Measurements from ENCODE around the gene SCO1. TPM values are rescaled to one million over a fixed set of nuclear protein-coding genes. Genes with fewer than 3 reads are reported as not detected.

Gene SCO1
- total RNA-seq, 1 donor from 2014 or later: 29.8 TPM

DNA sequence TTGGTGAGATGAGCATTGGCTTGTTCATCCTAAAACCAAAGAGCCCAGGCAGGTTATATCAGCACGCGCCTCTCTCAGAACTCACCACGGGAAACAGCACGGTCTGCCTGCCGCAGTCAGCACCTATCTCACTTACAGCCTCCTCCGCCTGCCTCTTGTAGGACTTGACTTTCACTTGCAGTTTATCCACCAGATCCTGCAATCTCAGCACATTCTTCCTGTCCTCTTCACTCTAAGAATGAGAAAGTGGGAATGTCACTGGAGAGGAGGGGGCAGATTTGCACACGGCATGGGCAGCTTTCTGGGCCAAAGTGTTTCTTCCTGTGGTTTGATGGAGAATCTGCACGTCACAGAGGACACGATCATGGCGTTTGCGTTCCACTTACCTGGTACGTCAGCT lies 67.6 kb downstream of the SCO1 start:
- no peak for DNase-seq (ENCODE audit: low spot score in 2 of 2, unreplicated experiment in 2 of 2)
- Mint-ChIP-seq H3K27ac (no peak overlapping the region), H3K27me3 (ENCODE audit: low read depth) (no peaks in the 10 kb centered on the region), H3K4me1 (peaks cover 2% of the 10 kb centered on the region), H3K4me3 (no peak overlapping the region), H3K36me3 (peaks cover 12% of the 10 kb centered on the region), H3K9me3 (no peaks in the 10 kb centered on the region)
- TF ChIP-seq, protein P1, sequence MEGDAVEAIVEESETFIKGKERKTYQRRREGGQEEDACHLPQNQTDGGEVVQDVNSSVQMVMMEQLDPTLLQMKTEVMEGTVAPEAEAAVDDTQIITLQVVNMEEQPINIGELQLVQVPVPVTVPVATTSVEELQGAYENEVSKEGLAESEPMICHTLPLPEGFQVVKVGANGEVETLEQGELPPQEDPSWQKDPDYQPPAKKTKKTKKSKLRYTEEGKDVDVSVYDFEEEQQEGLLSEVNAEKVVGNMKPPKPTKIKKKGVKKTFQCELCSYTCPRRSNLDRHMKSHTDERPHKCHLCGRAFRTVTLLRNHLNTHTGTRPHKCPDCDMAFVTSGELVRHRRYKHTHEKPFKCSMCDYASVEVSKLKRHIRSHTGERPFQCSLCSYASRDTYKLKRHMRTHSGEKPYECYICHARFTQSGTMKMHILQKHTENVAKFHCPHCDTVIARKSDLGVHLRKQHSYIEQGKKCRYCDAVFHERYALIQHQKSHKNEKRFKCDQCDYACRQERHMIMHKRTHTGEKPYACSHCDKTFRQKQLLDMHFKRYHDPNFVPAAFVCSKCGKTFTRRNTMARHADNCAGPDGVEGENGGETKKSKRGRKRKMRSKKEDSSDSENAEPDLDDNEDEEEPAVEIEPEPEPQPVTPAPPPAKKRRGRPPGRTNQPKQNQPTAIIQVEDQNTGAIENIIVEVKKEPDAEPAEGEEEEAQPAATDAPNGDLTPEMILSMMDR (IDR thresholded peaks at IDR 0.05; ENCODE audit: unreplicated experiment): no peak

DNA sequence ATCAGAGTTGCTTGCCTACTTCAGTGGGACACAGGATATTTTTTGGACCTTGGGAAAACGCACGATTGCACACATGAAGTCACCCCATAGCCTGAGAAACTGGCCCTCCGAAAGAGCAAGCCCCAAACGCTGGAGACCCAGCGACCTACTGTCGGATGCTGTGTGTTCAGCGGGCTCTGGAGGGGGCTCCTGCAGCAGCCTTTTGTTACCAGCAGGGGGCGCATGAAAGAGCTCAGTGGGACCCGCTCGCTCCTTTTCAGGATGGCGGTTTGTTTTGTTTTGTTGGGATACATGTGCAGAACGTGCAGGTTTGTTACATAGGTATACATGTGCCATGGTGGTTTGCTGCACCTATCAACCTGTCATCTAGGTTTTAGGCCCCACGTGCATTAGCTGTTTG lies 68.6 kb downstream of the SCO1 start:
- Mint-ChIP-seq H3K27ac (no peak overlapping the region), H3K9me3 (no peaks in the 10 kb centered on the region), H3K27me3 (ENCODE audit: low read depth) (no peaks in the 10 kb centered on the region), H3K4me1 (peaks cover 2% of the 10 kb centered on the region), H3K36me3 (peaks cover 11% of the 10 kb centered on the region), H3K4me3 (no peak overlapping the region)
- DNase-seq (ENCODE audit: low spot score in 2 of 2, unreplicated experiment in 2 of 2): no peak
- TF ChIP-seq, protein P1 (IDR thresholded peaks at IDR 0.05; ENCODE audit: unreplicated experiment): peak; percentile 63

- Mint-ChIP-seq H3K4me3 (no peak overlapping the region), H3K4me1 (peaks cover 2% of the 10 kb centered on the region), H3K36me3 (peaks cover 11% of the 10 kb centered on the region), H3K27ac (no peak overlapping the region), H3K27me3 (ENCODE audit: low read depth) (no peaks in the 10 kb centered on the region), H3K9me3 (no peaks in the 10 kb centered on the region)
- TF ChIP-seq, protein P1 (IDR thresholded peaks at IDR 0.05; ENCODE audit: unreplicated experiment): no peak
- DNase-seq (ENCODE audit: low spot score in 2 of 2, unreplicated experiment in 2 of 2): no peak
These were observed 70.9 kb downstream of the SCO1 start for GRCh38 chr17:10626390-10626789.

GRCh38 chr17:10624969-10625368 lies 72.4 kb downstream of the SCO1 start:
- no peaks in the 10 kb centered on the region for H3K4me1 Mint-ChIP-seq
- TF ChIP-seq, protein P1 (IDR thresholded peaks at IDR 0.05; ENCODE audit: unreplicated experiment): no peak
- H3K4me3 Mint-ChIP-seq: no peak overlapping the region
- H3K9me3 Mint-ChIP-seq: no peaks in the 10 kb centered on the region
- no peaks in the 10 kb centered on the region for H3K27me3 Mint-ChIP-seq (ENCODE audit: low read depth)
- DNase-seq (ENCODE audit: low spot score in 2 of 2, unreplicated experiment in 2 of 2): no peak
- H3K36me3 Mint-ChIP-seq: peaks cover 7% of the 10 kb centered on the region
- H3K27ac Mint-ChIP-seq: no peak overlapping the region

GRCh38 chr17:10623737-10624338 lies 73.5 kb downstream of the SCO1 start:
- H3K27me3 Mint-ChIP-seq (ENCODE audit: low read depth): no peaks in the 10 kb centered on the region
- no peaks in the 10 kb centered on the region for H3K9me3 Mint-ChIP-seq
- no peak for DNase-seq (ENCODE audit: low spot score in 2 of 2, unreplicated experiment in 2 of 2)
- H3K27ac Mint-ChIP-seq: no peak overlapping the region
- TF ChIP-seq, protein P1 (IDR thresholded peaks at IDR 0.05; ENCODE audit: unreplicated experiment): no peak
- H3K4me1 Mint-ChIP-seq: no peaks in the 10 kb centered on the region
- H3K36me3 Mint-ChIP-seq: no peaks in the 10 kb centered on the region
- no peak overlapping the region for H3K4me3 Mint-ChIP-seq
